GM12892 (cell line): Measurements from ENCODE around the gene FARP2.

ENCODE experiments used
- POLR2A ChIP-seq: IDR thresholded peaks from 2 replicates; pipeline ENCODE4 v1.6.1; 2011; ENCODE audit warnings: low read depth, low read length, control low read depth
- POLR2AphosphoS5 ChIP-seq: IDR thresholded peaks from 2 replicates; pipeline ENCODE4 v1.6.1; 2011; ENCODE audit warnings: low read depth, low read length, control low read depth

DNA sequence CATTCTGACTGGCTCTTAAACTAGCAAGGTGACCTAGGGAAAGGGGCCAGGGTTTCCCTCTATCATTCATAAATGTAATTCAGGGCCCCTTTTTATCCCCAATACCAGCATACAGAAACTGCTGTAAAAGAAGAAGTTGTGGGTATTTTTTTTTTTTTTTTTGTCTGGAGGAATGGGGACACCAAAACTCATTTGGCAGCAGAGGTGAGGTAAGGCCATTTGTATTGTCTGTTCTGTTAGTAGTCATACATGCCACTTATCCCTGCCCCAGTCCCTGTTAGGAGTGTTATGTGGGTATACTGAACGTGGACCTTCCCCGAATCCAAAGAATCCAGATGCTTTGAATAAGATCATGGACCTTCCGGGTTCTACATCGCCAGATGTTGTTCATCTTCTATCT is 38.7 kb upstream of the FARP2 start:
- TF ChIP-seq POLR2AphosphoS5, result 0 out of 2 replicates have a peak, but pooled peaks have one; percentile 27
- no peak for TF ChIP-seq POLR2A
